ENCODE results near the gene SNX18.

Gene SNX18

GRCh38 chr5:54518818-54519508, 1.4 kb downstream of the SNX18 start:
- Histone ChIP-seq H2BK5ac (ENCODE audit: low read length) (no peak overlapping the region), H3K14ac (ENCODE audit: low read length) (peak overlapping the region; percentile 65), H3K79me1 (ENCODE audit: low read depth, low read length) (peaks cover 8% of the 10 kb centered on the region), H2BK120ac (ENCODE audit: low read depth, low read length) (no peak overlapping the region), H3K4me1 (ENCODE audit: control insufficient read depth in 2 of 2, insufficient read depth in 1 of 2, low read depth in 1 of 2, low read length in 2 of 2) (peaks cover 20 to 29% of the 10 kb centered on the region in 2 donors), H2BK12ac (ENCODE audit: low read length) (peak overlapping the region; percentile 63), H2AK5ac (ENCODE audit: low read depth, low read length) (peak overlapping the region; percentile 82), H3K27ac (replicated peaks; ENCODE audit: low read length) (no peak overlapping the region), H3K4ac (ENCODE audit: low read length) (no peak overlapping the region), H3K27me3 (ENCODE audit: control insufficient read depth in 3 of 3, insufficient read depth in 3 of 3, low read depth in 1 of 3, low read length in 3 of 3) (peaks cover 0 to 3% (median 0%) of the 10 kb centered on the region in 3 experiments), H3K18ac (ENCODE audit: low read length) (no peak overlapping the region), H3K4me2 (ENCODE audit: insufficient read depth, low read length, poor library complexity, severe bottlenecking) (peak overlapping the region; percentile 75), H3K9me3 (replicated peaks in 1 of 2; ENCODE audit: control insufficient read depth in 2 of 2, insufficient read depth in 1 of 2, low read depth in 1 of 2, low read length in 2 of 2) (peaks cover 6 to 11% of the 10 kb centered on the region in 2 donors), H4K8ac (ENCODE audit: low read depth, low read length) (peak overlapping the region; percentile 33), H4K91ac (ENCODE audit: low read depth, low read length, poor library complexity) (peak overlapping the region; percentile 57), H3K36me3 (replicated peaks in 1 of 2; ENCODE audit: control insufficient read depth in 2 of 2, insufficient read depth in 2 of 2, low read length in 2 of 2) (peaks cover 2 to 35% of the 10 kb centered on the region in 2 donors), H3K23ac (ENCODE audit: low read depth, low read length, poor library complexity) (peak overlapping the region; percentile 90), H2BK15ac (ENCODE audit: low read length) (no peak overlapping the region), H3K9ac (ENCODE audit: low read depth, low read length, poor library complexity) (peak overlapping the region; percentile 83), H2AFZ (ENCODE audit: low read length) (no peak overlapping the region), H3K4me3 (ENCODE audit: low read length in 2 of 2) (peak overlapping the region; percentile 64 to 96)
- DNase-seq (ENCODE audit: low spot score) = no peak
- WGBS, 2 donors (ENCODE audit: extremely low coverage in 2 of 2, insufficient read length in 2 of 2, insufficient replicate concordance in 1 of 2) = no CpG with 5 or more reads among the region's 50 CpGs

- WGBS, 2 donors (ENCODE audit: extremely low coverage in 2 of 2, insufficient read length in 2 of 2, insufficient replicate concordance in 1 of 2) = no CpG with 5 or more reads among the region's 10 CpGs
- H3K4me1 ChIP-seq (ENCODE audit: control insufficient read depth in 2 of 2, insufficient read depth in 1 of 2, low read depth in 1 of 2, low read length in 2 of 2) = peaks cover 17 to 27% of the 10 kb centered on the region in 2 donors
- H2BK120ac ChIP-seq (ENCODE audit: low read depth, low read length) = no peak overlapping the region
- no peak overlapping the region for H2AK5ac ChIP-seq (ENCODE audit: low read depth, low read length)
- no peak overlapping the region for H2BK5ac ChIP-seq (ENCODE audit: low read length)
- no peak for DNase-seq (ENCODE audit: low spot score)
- H3K23ac ChIP-seq (ENCODE audit: low read depth, low read length, poor library complexity) = no peak overlapping the region
- H4K8ac ChIP-seq (ENCODE audit: low read depth, low read length) = peak overlapping the region; percentile 33
- no peak overlapping the region for H2AFZ ChIP-seq (ENCODE audit: low read length)
- H3K4me2 ChIP-seq (ENCODE audit: insufficient read depth, low read length, poor library complexity, severe bottlenecking) = peak overlapping the region; percentile 13
- H3K27ac ChIP-seq (replicated peaks; ENCODE audit: low read length) = no peak overlapping the region
- H4K91ac ChIP-seq (ENCODE audit: low read depth, low read length, poor library complexity) = no peak overlapping the region
- H3K18ac ChIP-seq (ENCODE audit: low read length) = no peak overlapping the region
- H3K14ac ChIP-seq (ENCODE audit: low read length) = no peak overlapping the region
- H2BK12ac ChIP-seq (ENCODE audit: low read length) = no peak overlapping the region
- H3K36me3 ChIP-seq (replicated peaks in 1 of 2; ENCODE audit: control insufficient read depth in 2 of 2, insufficient read depth in 2 of 2, low read length in 2 of 2) = peaks cover 2 to 35% of the 10 kb centered on the region in 2 donors
- no peak overlapping the region for H3K9ac ChIP-seq (ENCODE audit: low read depth, low read length, poor library complexity)
- H3K27me3 ChIP-seq (ENCODE audit: control insufficient read depth in 3 of 3, insufficient read depth in 3 of 3, low read depth in 1 of 3, low read length in 3 of 3) = peaks cover 0 to 3% (median 0%) of the 10 kb centered on the region in 3 experiments
- H3K4me3 ChIP-seq (ENCODE audit: low read length in 2 of 2) = peak overlapping the region in 1 of 2 donors; percentile 64
- H2BK15ac ChIP-seq (ENCODE audit: low read length) = no peak overlapping the region
- no peak overlapping the region for H3K4ac ChIP-seq (ENCODE audit: low read length)
- peaks cover 6 to 11% of the 10 kb centered on the region in 2 donors for H3K9me3 ChIP-seq (replicated peaks in 1 of 2; ENCODE audit: control insufficient read depth in 2 of 2, insufficient read depth in 1 of 2, low read depth in 1 of 2, low read length in 2 of 2)
- peaks cover 8% of the 10 kb centered on the region for H3K79me1 ChIP-seq (ENCODE audit: low read depth, low read length)
Observed at GRCh38 chr5:54519509-54519876, 1.9 kb downstream of the SNX18 start.

- Histone ChIP-seq H2BK120ac (ENCODE audit: low read depth, low read length) (no peak overlapping the region), H3K9ac (ENCODE audit: low read depth, low read length, poor library complexity) (peak overlapping the region; percentile 73), H3K36me3 (replicated peaks in 1 of 2; ENCODE audit: control insufficient read depth in 2 of 2, insufficient read depth in 2 of 2, low read length in 2 of 2) (peaks cover 2 to 35% of the 10 kb centered on the region in 2 donors), H2BK15ac (ENCODE audit: low read length) (no peak overlapping the region), H3K4me2 (ENCODE audit: insufficient read depth, low read length, poor library complexity, severe bottlenecking) (peak overlapping the region; percentile 63), H3K9me3 (replicated peaks in 1 of 2; ENCODE audit: control insufficient read depth in 2 of 2, insufficient read depth in 1 of 2, low read depth in 1 of 2, low read length in 2 of 2) (peaks cover 6 to 11% of the 10 kb centered on the region in 2 donors), H3K18ac (ENCODE audit: low read length) (no peak overlapping the region), H3K27ac (replicated peaks; ENCODE audit: low read length) (no peak overlapping the region), H3K79me1 (ENCODE audit: low read depth, low read length) (peaks cover 8% of the 10 kb centered on the region), H3K4ac (ENCODE audit: low read length) (no peak overlapping the region), H2BK12ac (ENCODE audit: low read length) (no peak overlapping the region), H3K23ac (ENCODE audit: low read depth, low read length, poor library complexity) (no peak overlapping the region), H2BK5ac (ENCODE audit: low read length) (no peak overlapping the region), H3K4me3 (ENCODE audit: low read length in 2 of 2) (peak overlapping the region; percentile 64 to 69), H4K91ac (ENCODE audit: low read depth, low read length, poor library complexity) (no peak overlapping the region), H3K14ac (ENCODE audit: low read length) (no peak overlapping the region), H3K4me1 (ENCODE audit: control insufficient read depth in 2 of 2, insufficient read depth in 1 of 2, low read depth in 1 of 2, low read length in 2 of 2) (peaks cover 9 to 26% of the 10 kb centered on the region in 2 donors), H4K8ac (ENCODE audit: low read depth, low read length) (no peak overlapping the region), H2AFZ (ENCODE audit: low read length) (peak overlapping the region; percentile 31), H2AK5ac (ENCODE audit: low read depth, low read length) (no peak overlapping the region), H3K27me3 (ENCODE audit: control insufficient read depth in 3 of 3, insufficient read depth in 3 of 3, low read depth in 1 of 3, low read length in 3 of 3) (peaks cover 0 to 3% (median 0%) of the 10 kb centered on the region in 3 experiments)
- WGBS, 2 donors (ENCODE audit: extremely low coverage in 2 of 2, insufficient read length in 2 of 2, insufficient replicate concordance in 1 of 2) = no CpG with 5 or more reads among the region's 7 CpGs
- no peak for DNase-seq (ENCODE audit: low spot score)
Observed at GRCh38 chr5:54520438-54520846, 2.9 kb downstream of the SNX18 start.

- H3K27ac ChIP-seq (replicated peaks; ENCODE audit: low read length) = no peak overlapping the region
- H4K91ac ChIP-seq (ENCODE audit: low read depth, low read length, poor library complexity) = no peak overlapping the region
- no peak overlapping the region for H4K8ac ChIP-seq (ENCODE audit: low read depth, low read length)
Observed at GRCh38 chr5:54520940-54521339, 3.4 kb downstream of the SNX18 start.

More at GRCh38 chr5:54520940-54521339, 3.4 kb downstream of the SNX18 start:
- Histone ChIP-seq H3K4me1 (ENCODE audit: control insufficient read depth in 2 of 2, insufficient read depth in 1 of 2, low read depth in 1 of 2, low read length in 2 of 2) (peaks cover 8 to 26% of the 10 kb centered on the region in 2 donors), H2AFZ (ENCODE audit: low read length) (peak overlapping the region; percentile 31), H2BK5ac (ENCODE audit: low read length) (no peak overlapping the region), H3K4me3 (ENCODE audit: low read length in 2 of 2) (peak overlapping the region in 1 of 2 donors; percentile 64), H2BK15ac (ENCODE audit: low read length) (no peak overlapping the region), H3K9ac (ENCODE audit: low read depth, low read length, poor library complexity) (no peak overlapping the region), H3K9me3 (replicated peaks in 1 of 2; ENCODE audit: control insufficient read depth in 2 of 2, insufficient read depth in 1 of 2, low read depth in 1 of 2, low read length in 2 of 2) (peaks cover 6 to 11% of the 10 kb centered on the region in 2 donors), H3K27me3 (ENCODE audit: control insufficient read depth in 3 of 3, insufficient read depth in 3 of 3, low read depth in 1 of 3, low read length in 3 of 3) (peaks cover 0 to 3% (median 0%) of the 10 kb centered on the region in 3 experiments), H3K79me1 (ENCODE audit: low read depth, low read length) (peaks cover 8% of the 10 kb centered on the region), H2BK120ac (ENCODE audit: low read depth, low read length) (no peak overlapping the region), H2BK12ac (ENCODE audit: low read length) (no peak overlapping the region), H3K18ac (ENCODE audit: low read length) (no peak overlapping the region), H3K4me2 (ENCODE audit: insufficient read depth, low read length, poor library complexity, severe bottlenecking) (no peak overlapping the region), H3K23ac (ENCODE audit: low read depth, low read length, poor library complexity) (no peak overlapping the region), H3K14ac (ENCODE audit: low read length) (no peak overlapping the region), H3K4ac (ENCODE audit: low read length) (no peak overlapping the region), H3K36me3 (replicated peaks in 1 of 2; ENCODE audit: control insufficient read depth in 2 of 2, insufficient read depth in 2 of 2, low read length in 2 of 2) (peaks cover 2 to 35% of the 10 kb centered on the region in 2 donors), H2AK5ac (ENCODE audit: low read depth, low read length) (no peak overlapping the region)
- no CpG with 5 or more reads among the region's 2 CpGs for WGBS, 2 donors (ENCODE audit: extremely low coverage in 2 of 2, insufficient read length in 2 of 2, insufficient replicate concordance in 1 of 2)
- no peak for DNase-seq (ENCODE audit: low spot score)
